Loucy (cell line): ENCODE data around the gene TECTB.

ENCODE experiments used
- H2AFZ ChIP-seq: fragments of 200-600 bp; sonication (generic); 2 replicates; pipeline ENCODE4 v1.6.0; 2016; ENCODE audit warnings: antibody characterized with exemption, mild to moderate bottlenecking, low read length, moderate library complexity
- H3F3A ChIP-seq: fragments of 200-600 bp; 2 replicates; pipeline ENCODE4 v1.6.0; 2016; ENCODE audit warnings: antibody characterized with exemption, low read depth, mild to moderate bottlenecking
- H3K27me3 ChIP-seq: fragments of 200-600 bp; sonication (generic); 2 replicates; pipeline ENCODE4 v1.6.1; 2014; ENCODE audit warnings: low read length, mild to moderate bottlenecking; ENCODE audit not compliant: insufficient read depth, poor library complexity, severe bottlenecking
- H3K36me3 ChIP-seq: fragments of 200-600 bp; sonication (generic); 2 replicates; pipeline ENCODE4 v1.6.1; 2016; ENCODE audit warnings: low read length; ENCODE audit not compliant: insufficient read depth
- H3K4me1 ChIP-seq: fragments of 200-600 bp; sonication (generic); 2 replicates; pipeline ENCODE4 v1.5.1; 2014; ENCODE audit warnings: low read length, mild to moderate bottlenecking; ENCODE audit not compliant: insufficient read depth, poor library complexity, severe bottlenecking
- H3K4me2 ChIP-seq: fragments of 200-600 bp; sonication (generic); 2 replicates; pipeline ENCODE4 v1.6.0; 2014; ENCODE audit warnings: antibody characterized with exemption, low read length, low read depth, mild to moderate bottlenecking; ENCODE audit not compliant: poor library complexity, severe bottlenecking
- H3K4me3 ChIP-seq: fragments of 200-600 bp; sonication (generic); 2 replicates; pipeline ENCODE4 v1.5.1; 2014; ENCODE audit warnings: low read length, mild to moderate bottlenecking, mixed read lengths; ENCODE audit not compliant: poor library complexity, severe bottlenecking
- H3K79me2 ChIP-seq: fragments of 200-600 bp; sonication (generic); 2 replicates; pipeline ENCODE4 v1.6.1; 2014; ENCODE audit warnings: low read length; ENCODE audit not compliant: insufficient read depth
- H3K9ac ChIP-seq: fragments of 200-600 bp; sonication (generic); 2 replicates; pipeline ENCODE4 v1.6.0; 2014; ENCODE audit warnings: mild to moderate bottlenecking, low read depth, low read length, moderate library complexity; ENCODE audit not compliant: poor library complexity, severe bottlenecking
- H3K9me2 ChIP-seq: fragments of 200-600 bp; sonication (generic); replicated peaks from 2 replicates; pipeline ENCODE4 v1.6.1; 2016; ENCODE audit warnings: low read depth, low read length, mixed read lengths
- H3K9me3 ChIP-seq: fragments of 200-600 bp; sonication (generic); 2 replicates; pipeline ENCODE4 v1.6.1; 2014; ENCODE audit warnings: mild to moderate bottlenecking, antibody characterized with exemption, low read length, low read depth; ENCODE audit not compliant: insufficient read depth
- H4K20me1 ChIP-seq: fragments of 200-600 bp; sonication (generic); 2 replicates; pipeline ENCODE4 v1.6.0; 2014; ENCODE audit warnings: antibody characterized with exemption, low read length, mild to moderate bottlenecking; ENCODE audit not compliant: insufficient read depth, poor library complexity, severe bottlenecking
- EZH2phosphoT487 ChIP-seq: fragments of 200-600 bp; IDR thresholded peaks from 2 replicates; pipeline ENCODE4 v1.6.1; 2018; ENCODE audit warnings: antibody characterized with exemption, mild to moderate bottlenecking, moderate library complexity, borderline replicate concordance
- TF ChIP-seq, protein P1 (sequence below): fragments of 200-600 bp; sonication (generic); conservative IDR thresholded peaks from 2 replicates; pipeline ENCODE4 v1.5.1; 2014; ENCODE audit warnings: mild to moderate bottlenecking, antibody characterized with exemption, low read length

Gene TECTB

GRCh38 chr10:112345202-112345601, 62.0 kb downstream of the TECTB start:
- Histone ChIP-seq H3K9me3 (no peaks in the 10 kb centered on the region), H3K79me2 (no peaks in the 10 kb centered on the region), H4K20me1 (no peaks in the 10 kb centered on the region), H2AFZ (no peak overlapping the region), H3K9me2 (no peaks in the 10 kb centered on the region), H3K4me3 (no peak overlapping the region), H3K4me2 (no peak overlapping the region), H3F3A (no peaks in the 10 kb centered on the region), H3K9ac (no peak overlapping the region), H3K27me3 (no peaks in the 10 kb centered on the region), H3K36me3 (no peaks in the 10 kb centered on the region), H3K4me1 (no peaks in the 10 kb centered on the region)
- TF ChIP-seq EZH2phosphoT487, result no peak
- TF ChIP-seq, protein P1, sequence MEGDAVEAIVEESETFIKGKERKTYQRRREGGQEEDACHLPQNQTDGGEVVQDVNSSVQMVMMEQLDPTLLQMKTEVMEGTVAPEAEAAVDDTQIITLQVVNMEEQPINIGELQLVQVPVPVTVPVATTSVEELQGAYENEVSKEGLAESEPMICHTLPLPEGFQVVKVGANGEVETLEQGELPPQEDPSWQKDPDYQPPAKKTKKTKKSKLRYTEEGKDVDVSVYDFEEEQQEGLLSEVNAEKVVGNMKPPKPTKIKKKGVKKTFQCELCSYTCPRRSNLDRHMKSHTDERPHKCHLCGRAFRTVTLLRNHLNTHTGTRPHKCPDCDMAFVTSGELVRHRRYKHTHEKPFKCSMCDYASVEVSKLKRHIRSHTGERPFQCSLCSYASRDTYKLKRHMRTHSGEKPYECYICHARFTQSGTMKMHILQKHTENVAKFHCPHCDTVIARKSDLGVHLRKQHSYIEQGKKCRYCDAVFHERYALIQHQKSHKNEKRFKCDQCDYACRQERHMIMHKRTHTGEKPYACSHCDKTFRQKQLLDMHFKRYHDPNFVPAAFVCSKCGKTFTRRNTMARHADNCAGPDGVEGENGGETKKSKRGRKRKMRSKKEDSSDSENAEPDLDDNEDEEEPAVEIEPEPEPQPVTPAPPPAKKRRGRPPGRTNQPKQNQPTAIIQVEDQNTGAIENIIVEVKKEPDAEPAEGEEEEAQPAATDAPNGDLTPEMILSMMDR, result no peak

DNA sequence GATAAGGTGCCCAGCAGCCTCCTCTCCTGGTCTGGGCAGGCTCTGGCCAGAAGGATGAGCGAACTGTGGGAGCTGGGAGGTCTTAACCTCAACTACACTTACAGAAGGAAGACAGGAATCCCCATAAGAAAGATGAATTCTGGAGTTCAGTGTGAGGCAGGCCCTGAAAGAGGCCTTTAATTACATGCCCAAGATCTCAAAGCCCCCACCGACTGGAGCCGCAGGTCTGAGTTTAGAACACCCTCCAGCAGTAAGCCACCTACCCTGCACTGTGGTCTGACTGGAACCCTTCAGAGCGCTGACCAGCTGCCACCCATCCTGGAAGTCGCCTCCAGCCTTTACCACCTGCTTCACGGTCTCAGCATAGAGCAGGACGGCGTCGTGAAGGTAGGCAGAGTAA, 62.5 kb downstream of the TECTB start:
- TF ChIP-seq, protein P1, result no peak
- TF ChIP-seq EZH2phosphoT487, result no peak
- Histone ChIP-seq H3F3A (no peaks in the 10 kb centered on the region), H3K27me3 (no peaks in the 10 kb centered on the region), H3K36me3 (no peaks in the 10 kb centered on the region), H4K20me1 (no peaks in the 10 kb centered on the region), H3K9ac (no peak overlapping the region), H3K4me2 (no peak overlapping the region), H3K4me3 (no peak overlapping the region), H3K9me2 (no peaks in the 10 kb centered on the region), H2AFZ (no peak overlapping the region), H3K4me1 (no peaks in the 10 kb centered on the region), H3K9me3 (no peaks in the 10 kb centered on the region), H3K79me2 (no peaks in the 10 kb centered on the region)

DNA sequence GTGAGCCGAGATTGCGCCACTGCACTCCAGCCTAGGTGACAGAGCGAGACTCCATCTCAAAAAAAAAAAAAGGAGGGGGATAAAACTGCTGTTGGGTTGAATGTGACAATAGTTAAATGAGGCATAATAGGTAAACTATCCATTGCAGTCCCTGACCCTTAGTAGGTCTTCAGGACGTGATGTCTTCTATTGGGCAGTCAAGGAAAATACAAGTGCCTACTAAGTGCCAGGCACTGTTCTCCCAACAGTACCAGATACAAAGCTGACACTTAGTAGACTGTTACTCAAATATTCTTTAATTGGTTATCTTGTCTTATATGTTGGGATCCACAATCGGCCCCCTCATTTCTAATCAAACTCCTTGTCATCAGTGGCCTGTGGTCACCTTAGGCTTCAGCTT, 63.6 kb downstream of the TECTB start:
- no peaks in the 10 kb centered on the region for H3K9me2 ChIP-seq
- no peaks in the 10 kb centered on the region for H4K20me1 ChIP-seq
- TF ChIP-seq EZH2phosphoT487, result no peak
- TF ChIP-seq, protein P1, result no peak
- no peaks in the 10 kb centered on the region for H3K9me3 ChIP-seq
- H3K4me1 ChIP-seq, result no peaks in the 10 kb centered on the region
- H3K9ac ChIP-seq, result no peak overlapping the region
- no peaks in the 10 kb centered on the region for H3F3A ChIP-seq
- H2AFZ ChIP-seq, result no peak overlapping the region
- no peaks in the 10 kb centered on the region for H3K36me3 ChIP-seq
- H3K4me3 ChIP-seq, result no peak overlapping the region
- H3K27me3 ChIP-seq, result no peaks in the 10 kb centered on the region
- H3K79me2 ChIP-seq, result no peaks in the 10 kb centered on the region
- H3K4me2 ChIP-seq, result no peak overlapping the region
